Progenitor cell of endocrine pancreas (in vitro differentiated cells): ENCODE measurements around the gene WFS1. TPM values are rescaled to one million over a fixed set of nuclear protein-coding genes. Genes with fewer than 3 reads are reported as not detected.

Experiments used
- DNase-seq: peaks from one replicate; pipeline ENCODE4 v3.0.0; 2021; ENCODE audit warnings: low spot score; ENCODE audit not compliant: unreplicated experiment
- H3K27ac Mint-ChIP-seq: 2 replicates; pipeline ENCODE4 v1.8.0; 2021; ENCODE audit warnings: mild to moderate bottlenecking, moderate library complexity, mixed read lengths
- H3K27me3 Mint-ChIP-seq: 2 replicates; pipeline ENCODE4 v1.8.0; 2021; ENCODE audit warnings: mixed read lengths
- H3K36me3 Mint-ChIP-seq: 2 replicates; pipeline ENCODE4 v1.8.0; 2022; ENCODE audit warnings: mixed read lengths; ENCODE audit not compliant: insufficient read depth
- H3K4me1 Mint-ChIP-seq: 2 replicates; pipeline ENCODE4 v1.8.0; 2021; ENCODE audit warnings: low read depth, mixed read lengths
- H3K4me3 Mint-ChIP-seq: 2 replicates; pipeline ENCODE4 v1.8.0; 2021; ENCODE audit warnings: low read depth, mild to moderate bottlenecking, moderate library complexity, mixed read lengths
- H3K9me3 Mint-ChIP-seq: 2 replicates; pipeline ENCODE4 v1.8.0; 2021; ENCODE audit warnings: low read depth, mixed read lengths
- total RNA-seq: library from RNA; stranded (reverse); gene quantifications from 2 replicates; pipeline ENCODE4 v1.2.1, GENCODE V29; 2021
- TF ChIP-seq, protein P1 (sequence below): fragments of 200-600 bp; sonication (generic); IDR thresholded peaks from one replicate; pipeline ENCODE4 v1.5.0; 2021; ENCODE audit warnings: antibody characterized with exemption, mild to moderate bottlenecking; ENCODE audit not compliant: unreplicated experiment

The WFS1 gene
- total RNA-seq, 1 donor from 2014 or later, result 37.9 TPM

DNA sequence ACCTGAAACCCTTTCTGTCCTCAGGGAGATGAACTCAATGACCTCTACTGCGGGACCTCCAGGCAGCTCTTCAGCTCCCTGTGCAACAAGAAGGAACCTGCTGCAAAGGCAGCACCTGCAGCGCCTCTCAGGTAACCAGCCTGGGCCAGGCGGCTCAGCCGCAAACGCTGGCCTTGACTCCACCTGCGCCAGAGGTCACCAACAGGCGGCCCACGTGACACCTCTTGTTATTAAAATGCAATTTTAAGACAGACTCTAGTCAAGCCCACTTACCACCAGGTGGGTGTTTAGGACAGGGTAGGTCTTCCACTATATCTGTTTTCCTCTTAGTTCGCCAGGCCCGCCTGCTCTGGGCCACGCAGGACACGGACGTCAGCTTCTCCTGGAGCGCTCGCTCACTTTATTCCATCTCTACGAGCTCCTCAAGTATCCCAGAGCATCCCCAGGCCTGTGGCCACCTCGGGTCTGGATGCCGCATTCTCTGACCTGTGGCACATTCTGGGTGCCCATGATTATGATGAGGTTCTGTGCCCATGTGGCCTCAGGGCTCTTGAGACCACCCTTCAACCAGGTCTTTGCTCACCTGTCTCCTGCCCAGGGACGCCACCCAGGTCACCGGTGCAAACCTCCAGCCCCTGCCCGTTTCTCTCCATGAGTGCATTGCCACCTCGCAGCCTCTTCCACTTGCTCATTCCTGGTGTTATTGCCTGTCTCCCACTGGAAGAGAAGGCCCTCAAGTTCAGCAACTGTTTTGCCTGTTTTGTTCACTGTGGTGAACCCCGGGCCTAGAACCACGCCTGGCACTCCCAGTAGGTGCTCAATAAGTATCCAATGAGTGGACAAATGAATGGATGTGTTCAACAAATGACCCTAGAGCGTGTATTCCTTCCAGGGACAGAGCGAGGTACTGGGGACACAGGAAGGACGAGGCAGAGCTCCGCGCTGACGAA lies 36.5 kb upstream of the WFS1 start:
- TF ChIP-seq, protein P1, sequence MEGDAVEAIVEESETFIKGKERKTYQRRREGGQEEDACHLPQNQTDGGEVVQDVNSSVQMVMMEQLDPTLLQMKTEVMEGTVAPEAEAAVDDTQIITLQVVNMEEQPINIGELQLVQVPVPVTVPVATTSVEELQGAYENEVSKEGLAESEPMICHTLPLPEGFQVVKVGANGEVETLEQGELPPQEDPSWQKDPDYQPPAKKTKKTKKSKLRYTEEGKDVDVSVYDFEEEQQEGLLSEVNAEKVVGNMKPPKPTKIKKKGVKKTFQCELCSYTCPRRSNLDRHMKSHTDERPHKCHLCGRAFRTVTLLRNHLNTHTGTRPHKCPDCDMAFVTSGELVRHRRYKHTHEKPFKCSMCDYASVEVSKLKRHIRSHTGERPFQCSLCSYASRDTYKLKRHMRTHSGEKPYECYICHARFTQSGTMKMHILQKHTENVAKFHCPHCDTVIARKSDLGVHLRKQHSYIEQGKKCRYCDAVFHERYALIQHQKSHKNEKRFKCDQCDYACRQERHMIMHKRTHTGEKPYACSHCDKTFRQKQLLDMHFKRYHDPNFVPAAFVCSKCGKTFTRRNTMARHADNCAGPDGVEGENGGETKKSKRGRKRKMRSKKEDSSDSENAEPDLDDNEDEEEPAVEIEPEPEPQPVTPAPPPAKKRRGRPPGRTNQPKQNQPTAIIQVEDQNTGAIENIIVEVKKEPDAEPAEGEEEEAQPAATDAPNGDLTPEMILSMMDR, result no peak
- Mint-ChIP-seq H3K4me3 (no peak overlapping the region), H3K9me3 (no peaks in the 10 kb centered on the region), H3K4me1 (no peaks in the 10 kb centered on the region), H3K27me3 (peaks cover 4% of the 10 kb centered on the region), H3K36me3 (no peaks in the 10 kb centered on the region), H3K27ac (no peak overlapping the region)
- no peak for DNase-seq

DNA sequence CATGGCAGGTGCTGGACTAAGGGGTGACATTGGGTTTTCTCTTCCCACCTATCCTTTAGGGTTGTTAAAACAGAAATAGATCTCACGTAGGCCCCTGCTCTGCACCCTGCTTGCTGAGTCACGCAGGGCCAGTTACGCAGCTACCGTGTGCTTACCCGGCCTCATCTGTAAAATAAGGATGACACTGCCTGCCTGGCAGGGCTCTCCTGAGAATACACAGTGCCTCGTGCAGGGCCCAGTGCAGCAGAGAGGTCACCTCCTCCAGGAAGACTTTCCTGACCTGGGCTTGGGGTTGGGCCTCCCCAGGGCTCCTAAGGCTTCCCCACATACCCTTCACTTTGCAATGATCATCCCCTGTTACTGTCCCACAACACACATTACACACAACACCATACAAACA lies 35.7 kb upstream of the WFS1 start:
- DNase-seq, result no peak
- Mint-ChIP-seq H3K27me3 (peaks cover 4% of the 10 kb centered on the region), H3K36me3 (no peaks in the 10 kb centered on the region), H3K4me3 (no peak overlapping the region), H3K27ac (no peak overlapping the region), H3K9me3 (no peaks in the 10 kb centered on the region), H3K4me1 (no peaks in the 10 kb centered on the region)
- TF ChIP-seq, protein P1, result no peak

DNA sequence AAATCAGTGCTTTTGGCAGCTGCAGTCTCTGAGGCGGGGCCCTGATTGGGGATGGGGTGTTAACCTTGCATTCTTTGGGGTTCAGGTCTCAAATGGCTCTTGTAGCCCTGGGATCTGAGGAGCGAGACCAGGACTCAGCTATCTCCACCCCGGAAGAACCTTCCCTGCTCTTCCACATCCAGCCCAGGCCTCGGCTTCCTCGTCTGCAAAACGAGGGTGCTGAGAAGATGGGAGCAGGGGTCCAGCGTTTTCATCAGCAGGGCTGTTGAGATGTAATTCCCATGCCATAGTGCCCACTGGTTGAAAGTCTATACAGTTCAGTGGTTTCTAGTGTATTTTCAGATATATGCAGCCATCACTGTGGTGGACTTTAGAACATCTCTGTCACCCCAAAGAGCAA lies 34.6 kb upstream of the WFS1 start:
- Mint-ChIP-seq H3K4me1 (no peaks in the 10 kb centered on the region), H3K36me3 (no peaks in the 10 kb centered on the region), H3K27ac (no peak overlapping the region), H3K4me3 (no peak overlapping the region), H3K9me3 (no peaks in the 10 kb centered on the region), H3K27me3 (peaks cover 4% of the 10 kb centered on the region)
- no peak for DNase-seq
- TF ChIP-seq, protein P1, result no peak

DNA sequence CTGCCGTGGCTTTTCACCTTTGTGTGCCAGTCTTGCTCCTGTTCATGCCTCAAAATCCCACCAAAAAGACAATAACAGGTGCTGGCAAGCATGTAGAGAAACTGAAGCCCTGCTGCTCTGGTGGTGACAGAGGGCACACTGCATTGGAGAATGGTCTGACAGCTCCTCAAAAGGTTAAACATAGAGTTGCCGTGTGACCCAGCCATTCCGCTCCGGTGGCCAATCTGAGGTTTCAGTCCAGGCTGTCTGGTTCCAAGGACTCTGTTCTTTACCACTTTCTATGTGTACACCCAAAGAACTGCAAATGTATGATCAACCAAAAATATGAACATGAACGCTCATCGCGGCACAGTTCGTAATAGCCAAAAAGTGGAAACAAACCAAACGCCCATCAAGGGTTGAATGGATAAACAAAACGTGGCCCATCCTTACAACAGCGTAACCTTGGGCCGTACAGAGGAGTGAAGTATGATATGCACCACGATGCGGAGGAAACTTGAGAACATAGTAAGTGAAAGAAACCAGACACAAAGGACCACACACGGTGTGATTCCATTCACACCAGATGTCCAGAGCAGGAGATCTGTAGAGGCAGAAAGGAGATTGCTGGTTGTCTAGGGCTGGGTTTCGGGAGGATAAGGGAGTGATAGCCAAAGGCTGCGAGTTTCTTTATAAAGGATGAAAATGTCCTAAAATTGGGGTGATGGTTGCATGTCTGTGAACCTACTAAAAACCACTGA lies 33.6 kb upstream of the WFS1 start:
- TF ChIP-seq, protein P1, result no peak
- H3K9me3 Mint-ChIP-seq, result no peaks in the 10 kb centered on the region
- no peak for DNase-seq
- peaks cover 4% of the 10 kb centered on the region for H3K27me3 Mint-ChIP-seq
- H3K27ac Mint-ChIP-seq, result no peak overlapping the region
- no peaks in the 10 kb centered on the region for H3K4me1 Mint-ChIP-seq
- no peak overlapping the region for H3K4me3 Mint-ChIP-seq
- no peaks in the 10 kb centered on the region for H3K36me3 Mint-ChIP-seq

DNA sequence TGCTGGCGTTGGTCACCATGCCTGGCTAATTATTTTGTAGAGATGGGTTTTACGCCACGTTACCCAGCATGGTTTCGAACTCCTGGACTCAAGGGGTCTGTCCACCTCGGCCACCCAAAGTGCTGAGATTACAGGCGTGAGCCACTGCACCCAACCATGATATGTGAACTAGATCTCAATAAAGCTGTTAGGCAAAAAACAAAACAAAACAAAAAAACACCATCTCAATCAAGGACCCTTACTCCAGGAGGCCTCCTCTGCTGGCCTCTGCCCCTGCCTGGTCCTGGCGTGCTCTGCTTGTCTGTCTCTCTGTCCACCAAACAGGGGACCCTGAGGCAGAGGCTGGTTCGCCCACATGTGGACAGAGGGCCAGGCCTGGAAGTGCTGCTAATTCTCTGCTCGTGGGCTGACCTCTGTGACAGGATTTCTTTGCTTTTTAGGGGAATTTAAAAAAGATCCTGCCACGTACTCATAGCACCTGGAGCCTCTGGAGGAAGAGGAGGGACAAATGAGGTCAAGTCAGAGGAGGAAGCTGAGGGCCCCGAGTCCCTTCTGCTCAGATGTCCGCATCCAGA lies 32.7 kb upstream of the WFS1 start:
- DNase-seq, result no peak
- no peak overlapping the region for H3K4me3 Mint-ChIP-seq
- no peaks in the 10 kb centered on the region for H3K36me3 Mint-ChIP-seq

More for the DNA sequence above, 32.7 kb upstream of the WFS1 start:
- Mint-ChIP-seq H3K27ac (no peak overlapping the region), H3K9me3 (no peaks in the 10 kb centered on the region), H3K4me1 (no peaks in the 10 kb centered on the region), H3K27me3 (peaks cover 4% of the 10 kb centered on the region)
- TF ChIP-seq, protein P1, result no peak
